Epithelial cell of prostate (primary cell): Measurements from ENCODE around the gene CALML6.

Experiments used
- DNase-seq: peaks from one replicate; pipeline ENCODE4 v3.0.0-alpha.2; 2011; ENCODE audit warnings: low read depth, low spot score
- H3K27ac ChIP-seq: fragments of 450-650 bp; 2 replicates; pipeline ENCODE4 v1.5.1; 2017; ENCODE audit warnings: mild to moderate bottlenecking

Gene CALML6

DNA sequence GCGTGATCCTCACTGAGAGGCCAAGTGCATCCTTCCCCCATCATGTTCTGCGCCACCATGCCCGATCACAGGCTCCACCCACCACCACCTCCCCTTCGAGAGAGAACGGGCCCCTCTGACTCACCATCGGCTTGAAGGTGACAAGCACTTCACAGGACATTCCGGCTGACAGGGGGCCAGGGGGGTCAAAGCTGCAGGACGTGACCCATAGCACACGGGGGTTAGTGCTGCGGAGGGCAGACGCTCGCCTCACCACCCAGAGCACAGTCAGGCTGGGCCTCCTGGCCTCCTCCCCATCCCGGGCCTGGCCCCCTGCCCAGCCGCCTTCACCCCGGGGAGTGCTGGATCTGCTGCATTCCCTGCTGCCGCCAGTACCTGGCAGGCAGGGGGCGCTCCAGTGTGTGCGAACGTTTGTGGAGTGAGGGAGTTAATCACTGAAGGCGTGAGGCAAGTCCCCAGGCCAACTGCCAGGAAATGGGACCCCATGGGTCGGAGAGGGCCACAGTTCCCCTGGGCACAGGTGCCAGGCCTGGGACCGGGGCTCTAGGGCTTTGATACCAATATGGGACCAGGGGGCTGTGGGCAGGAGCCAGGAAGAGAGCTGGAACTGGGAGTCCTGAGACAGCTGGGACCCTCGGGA is 44.9 kb downstream of the CALML6 start:
- H3K27ac ChIP-seq: no peak overlapping the region
- peak; percentile 22 for DNase-seq

DNA sequence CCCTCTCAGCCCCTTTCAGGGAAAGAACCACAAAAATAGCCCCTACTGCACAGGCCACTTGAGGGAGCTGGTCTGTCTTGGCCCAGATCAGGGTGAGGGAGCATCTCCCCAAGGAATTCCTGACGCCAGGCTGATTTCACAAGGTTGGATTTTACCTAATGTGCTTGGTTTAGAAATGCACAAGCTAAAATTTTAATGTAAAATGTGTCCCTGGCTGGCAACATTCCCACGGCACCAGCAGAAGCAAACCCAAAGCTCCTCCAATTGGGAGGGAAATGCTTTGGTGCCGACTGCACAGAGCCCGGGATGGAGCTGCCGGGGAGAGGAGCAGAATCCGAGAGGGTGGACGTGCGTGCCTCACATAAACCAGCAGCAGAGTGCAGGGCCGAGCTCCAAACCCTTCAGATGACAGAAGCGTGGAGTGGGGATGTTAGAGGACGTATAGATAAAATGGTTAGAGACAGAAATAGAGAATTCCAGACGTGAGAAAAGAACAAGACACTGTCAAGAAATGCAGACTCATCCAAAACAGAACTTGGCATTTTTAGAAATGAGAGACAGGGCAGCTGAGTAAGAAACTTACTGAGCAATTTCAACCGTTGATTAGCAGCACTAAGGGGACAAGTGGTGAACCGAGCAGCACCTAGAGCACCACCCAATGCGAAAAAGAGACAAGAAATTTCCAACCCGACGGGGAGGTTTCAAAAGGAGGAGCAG is 45.6 kb downstream of the CALML6 start:
- H3K27ac ChIP-seq: no peak overlapping the region
- no peak for DNase-seq

DNA sequence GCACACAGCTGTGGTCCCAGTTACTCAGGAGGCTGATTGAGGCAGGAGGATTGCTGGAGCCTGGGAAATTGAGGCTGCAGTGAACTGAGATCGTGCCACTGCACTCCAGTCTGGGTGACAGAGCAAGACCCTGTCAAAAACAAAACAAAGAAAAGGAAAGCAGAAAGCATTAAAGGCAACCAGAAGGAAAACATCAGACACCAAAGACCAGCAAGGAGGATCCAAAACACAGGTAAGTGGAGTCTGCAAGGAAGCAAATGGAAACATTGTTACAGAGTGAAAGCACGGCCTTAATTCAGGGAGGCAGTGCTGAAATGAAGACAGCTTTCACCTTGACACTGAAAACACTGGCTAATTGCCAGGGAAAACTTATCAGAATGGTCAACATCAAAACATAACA is 47.7 kb downstream of the CALML6 start:
- no peak for DNase-seq

GRCh38 chr1:1963570-1963969 is 48.5 kb downstream of the CALML6 start:
- no peak for DNase-seq
- no peak overlapping the region for H3K27ac ChIP-seq

More for the DNA sequence above, 47.7 kb downstream of the CALML6 start:
- H3K27ac ChIP-seq: no peak overlapping the region

DNA sequence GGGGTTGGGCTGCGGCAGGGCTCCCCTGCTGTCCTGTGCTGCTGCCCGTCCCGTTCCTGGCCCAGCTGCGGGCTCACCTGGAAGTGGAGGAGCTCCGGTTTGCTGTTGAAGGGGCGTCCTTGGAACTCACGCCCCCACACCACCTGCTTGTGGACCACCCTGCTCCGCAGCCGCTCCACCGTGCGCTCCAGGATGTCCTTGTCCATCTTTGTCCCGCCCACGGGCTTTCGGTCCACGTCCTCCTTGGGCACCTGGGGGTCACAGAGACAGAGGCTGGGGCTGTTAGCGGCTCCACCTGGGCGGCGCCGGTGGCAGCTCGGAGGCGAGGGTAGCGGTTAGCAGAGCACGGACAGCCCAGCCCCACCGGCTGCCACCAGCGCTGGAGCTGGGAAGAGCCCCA is 49.8 kb downstream of the CALML6 start:
- no peak for DNase-seq
- no peak overlapping the region for H3K27ac ChIP-seq

DNA sequence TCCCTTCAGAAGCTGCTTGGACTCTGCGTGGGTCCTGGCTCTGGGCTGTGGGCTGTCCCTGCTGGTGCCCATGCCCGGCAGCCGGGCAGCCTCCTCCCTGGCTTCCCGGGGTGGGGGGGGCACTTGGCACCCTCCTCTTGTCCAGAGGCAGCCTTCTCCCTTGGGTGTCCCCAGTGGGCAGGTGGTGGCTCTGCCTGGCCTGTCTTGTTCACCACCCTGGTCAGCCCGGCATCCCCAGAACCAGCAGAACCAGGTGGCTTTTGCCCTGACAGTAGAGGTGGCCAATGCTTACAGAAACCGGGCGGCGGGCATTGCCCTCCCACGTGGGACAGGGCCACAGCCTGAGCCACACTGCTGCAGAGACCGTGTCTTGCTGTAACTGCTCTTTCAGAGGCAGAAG is 50.5 kb downstream of the CALML6 start:
- H3K27ac ChIP-seq: no peak overlapping the region
- no peak for DNase-seq

DNA sequence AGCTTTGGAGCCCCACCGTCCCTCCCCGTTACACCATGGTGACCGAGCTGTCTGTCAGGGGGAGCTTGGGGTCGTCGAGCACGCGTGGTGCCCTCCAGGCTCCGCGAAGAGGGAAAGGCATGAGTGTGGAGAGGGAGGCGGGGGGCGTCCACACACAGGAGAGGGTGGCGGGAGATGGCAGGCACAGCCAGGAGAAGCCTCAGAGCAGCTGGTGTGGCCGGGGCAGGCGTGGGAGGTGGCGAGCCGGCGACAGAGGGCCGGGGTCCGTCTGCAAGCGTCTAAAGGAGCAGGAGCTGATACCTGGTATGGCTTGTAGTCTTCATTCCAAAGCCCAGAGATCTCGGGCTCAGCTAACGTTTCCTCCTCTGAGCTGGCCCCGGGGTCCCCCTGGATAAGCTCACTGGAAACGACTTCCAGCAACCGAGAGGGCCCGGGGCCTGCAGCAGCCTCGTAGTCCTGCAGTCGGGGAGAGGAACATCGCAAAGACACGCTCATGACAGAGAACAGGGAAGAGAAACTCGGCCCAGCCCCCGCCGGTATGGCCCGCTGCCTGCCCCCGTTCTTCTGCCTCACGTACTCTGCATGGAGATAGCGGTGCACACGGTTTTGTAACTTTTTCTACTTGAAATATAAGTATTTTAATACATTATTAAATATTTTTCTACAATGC is 51.1 kb downstream of the CALML6 start:
- no peak for DNase-seq
- no peak overlapping the region for H3K27ac ChIP-seq
